GM18499 (cell line): ENCODE measurements around the gene UBR4.

Experiments used
- ATAC-seq: cut with Tn5 transposase; IDR thresholded peaks from one replicate; pipeline ENCODE4 v1.9.1; 2021; ENCODE audit warnings: moderate number of reproducible peaks; ENCODE audit not compliant: insufficient read depth, unreplicated experiment

The UBR4 gene

DNA sequence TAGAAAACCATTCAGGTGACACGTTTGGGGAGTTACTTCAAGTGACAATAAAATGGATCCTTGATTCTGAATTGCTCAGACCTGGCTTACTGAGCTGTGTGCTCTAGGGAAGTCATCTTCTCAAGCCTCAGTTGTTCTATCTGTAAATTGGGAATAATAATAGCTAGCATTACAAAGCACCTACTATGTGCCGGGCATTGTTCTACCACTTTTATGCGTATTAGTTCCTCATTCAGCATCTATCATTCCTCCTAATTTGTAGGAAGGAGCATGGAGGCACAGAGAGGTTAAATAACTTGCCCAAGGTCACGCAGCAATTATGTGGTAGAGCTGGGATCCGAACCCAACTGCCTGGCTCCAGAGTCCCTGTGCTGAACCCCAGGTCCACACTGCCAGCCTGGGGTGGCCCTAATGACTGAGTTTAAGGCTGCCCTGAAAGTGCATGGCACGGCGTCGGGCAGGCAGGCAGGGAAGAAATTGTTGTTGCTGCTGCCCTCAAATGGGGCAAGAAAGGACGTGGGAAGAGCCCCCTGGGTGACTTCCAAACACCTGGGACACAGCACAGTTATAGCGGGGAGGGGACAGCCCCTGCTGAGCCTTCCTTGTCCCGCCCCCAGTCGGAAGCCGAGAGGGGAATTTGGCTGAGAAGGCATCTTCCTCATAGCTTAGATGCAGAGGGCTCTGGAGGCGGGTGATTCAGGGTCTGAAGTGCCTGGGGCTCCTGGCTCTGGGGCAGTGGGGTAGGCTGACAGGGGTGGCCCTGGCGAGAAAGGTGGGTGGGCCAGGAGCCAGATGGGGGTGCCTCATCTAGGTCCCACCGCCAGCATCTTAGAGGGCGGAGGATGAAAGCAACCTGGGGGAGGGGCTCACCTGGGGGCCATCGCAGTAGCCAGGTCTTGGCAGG is 167.1 kb downstream of the UBR4 start:
- no peak for ATAC-seq

DNA sequence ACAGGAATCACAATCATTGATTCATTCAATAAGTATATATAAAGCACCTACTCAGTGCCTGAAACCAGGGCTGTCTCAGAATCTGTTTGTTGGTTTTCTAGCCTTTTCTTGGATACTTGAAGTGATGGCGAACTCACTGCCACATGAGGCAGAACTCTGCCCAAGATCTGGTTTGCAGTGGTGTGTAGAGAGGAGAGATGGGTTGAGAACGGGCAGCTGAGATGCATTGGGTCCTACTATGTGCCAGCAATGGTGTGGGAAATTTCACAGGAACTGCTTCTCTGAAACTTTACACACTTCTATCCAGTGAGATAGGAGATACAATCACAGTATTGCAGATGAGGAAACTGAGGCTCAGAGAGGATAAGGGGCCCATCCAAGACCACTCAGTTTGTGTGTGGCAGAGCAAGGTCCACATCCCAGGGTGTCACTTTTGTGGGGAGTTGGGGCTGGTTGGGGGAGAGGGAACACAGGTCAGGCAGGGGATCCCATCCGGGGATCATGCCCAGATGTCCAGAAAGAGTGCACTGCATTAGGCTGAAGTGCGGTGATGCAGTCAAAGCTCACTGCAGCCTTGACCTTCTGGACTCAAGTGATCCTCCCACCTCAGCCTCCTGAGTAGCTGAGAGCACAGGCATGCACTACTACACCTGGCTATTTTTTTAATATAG is 169.9 kb downstream of the UBR4 start:
- ATAC-seq, result no peak

DNA sequence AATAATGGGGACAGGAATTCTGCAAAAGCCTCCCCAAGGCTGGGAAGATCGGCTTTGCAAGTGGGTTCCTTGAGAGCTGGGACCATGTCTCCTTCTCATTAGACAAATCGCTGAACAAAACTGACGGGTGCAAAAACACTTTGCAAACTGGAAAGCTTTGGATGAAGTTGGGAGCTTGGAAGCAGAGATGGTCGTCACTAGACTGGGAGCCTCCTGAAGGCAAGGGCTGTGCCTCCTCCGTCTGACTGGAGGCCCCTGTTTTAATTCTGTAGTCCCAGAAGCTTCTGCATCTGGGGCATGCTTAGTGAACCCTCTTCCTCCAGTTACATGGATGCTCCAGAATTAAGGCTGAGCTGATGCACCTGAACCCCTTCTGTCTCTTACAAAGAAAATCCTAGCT is 171.3 kb downstream of the UBR4 start:
- ATAC-seq, result no peak

DNA sequence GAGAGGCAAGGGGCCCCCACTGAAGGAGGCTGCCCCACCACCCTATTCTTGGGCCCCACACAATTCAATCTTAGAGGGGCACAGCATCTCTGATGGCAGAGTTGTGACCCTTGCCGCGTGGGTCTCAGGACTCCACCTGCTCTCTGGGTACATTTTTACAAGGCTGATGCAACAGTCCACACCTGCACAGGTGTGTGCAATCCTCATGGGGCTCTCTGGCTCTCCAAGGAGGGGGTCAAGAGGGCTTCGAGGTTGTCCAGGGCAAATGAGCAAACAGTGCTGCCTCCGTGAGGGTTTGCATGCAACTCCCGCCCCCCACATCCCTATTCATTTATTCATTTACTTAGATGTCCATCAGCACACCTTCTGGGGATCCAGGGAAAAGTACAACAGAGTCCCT is 172.0 kb downstream of the UBR4 start:
- no peak for ATAC-seq

DNA sequence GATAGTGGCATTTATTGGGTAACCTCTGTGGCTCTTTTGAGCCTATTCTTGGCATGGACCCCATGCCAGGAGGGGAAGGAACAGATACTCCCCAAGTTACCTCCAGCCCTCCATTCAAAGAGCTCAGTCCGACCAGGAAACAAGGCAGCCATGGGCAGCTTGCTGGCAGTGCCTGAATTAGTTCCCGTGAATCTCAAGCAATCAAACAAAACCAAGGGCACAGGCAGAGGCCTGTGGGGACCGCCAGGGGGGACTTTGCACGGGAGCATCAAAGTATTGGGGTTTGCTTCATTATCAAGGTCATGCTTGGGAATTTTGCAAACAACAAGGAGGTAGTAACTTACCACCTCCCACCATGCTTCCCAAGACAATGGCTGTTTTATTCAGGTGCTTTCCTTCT is 172.4 kb downstream of the UBR4 start:
- no peak for ATAC-seq

DNA sequence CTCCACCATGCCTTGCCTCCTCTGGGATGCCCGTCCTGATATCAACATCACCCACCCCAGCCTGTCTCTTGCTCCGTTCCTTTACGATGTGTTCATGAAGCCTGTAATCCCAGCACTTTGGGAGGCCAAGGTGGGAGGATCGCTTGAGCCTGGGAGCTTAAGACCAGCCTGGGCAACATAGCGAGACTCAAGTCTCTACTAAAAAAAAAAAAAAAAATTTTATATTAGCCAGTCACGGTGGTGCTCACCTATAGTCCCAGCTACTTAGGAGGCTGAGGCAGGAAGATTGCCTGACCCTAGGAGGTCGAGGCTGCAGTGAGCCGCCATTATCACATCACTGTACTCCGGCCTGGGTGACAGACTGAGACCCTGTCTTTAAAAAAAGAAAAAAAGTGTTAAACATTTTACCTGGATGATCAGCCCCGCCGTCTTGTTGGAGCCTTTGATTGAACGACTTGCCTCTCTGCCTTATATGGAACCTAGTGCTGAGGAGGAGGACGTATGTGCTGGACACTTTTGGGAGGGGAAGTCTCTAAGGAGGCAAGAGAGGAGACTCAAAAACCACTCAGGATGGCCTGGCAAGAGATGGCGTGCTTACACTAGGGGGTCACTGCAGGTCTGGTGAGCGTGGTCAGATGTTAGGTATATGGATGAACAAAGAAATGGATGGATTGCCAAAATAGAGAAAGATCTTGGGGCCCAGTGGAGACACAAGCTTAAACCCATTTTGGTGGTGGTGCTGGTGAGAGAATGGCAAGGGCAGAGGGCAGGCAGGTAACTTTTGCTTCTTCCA is 173.1 kb downstream of the UBR4 start:
- ATAC-seq, result no peak

DNA sequence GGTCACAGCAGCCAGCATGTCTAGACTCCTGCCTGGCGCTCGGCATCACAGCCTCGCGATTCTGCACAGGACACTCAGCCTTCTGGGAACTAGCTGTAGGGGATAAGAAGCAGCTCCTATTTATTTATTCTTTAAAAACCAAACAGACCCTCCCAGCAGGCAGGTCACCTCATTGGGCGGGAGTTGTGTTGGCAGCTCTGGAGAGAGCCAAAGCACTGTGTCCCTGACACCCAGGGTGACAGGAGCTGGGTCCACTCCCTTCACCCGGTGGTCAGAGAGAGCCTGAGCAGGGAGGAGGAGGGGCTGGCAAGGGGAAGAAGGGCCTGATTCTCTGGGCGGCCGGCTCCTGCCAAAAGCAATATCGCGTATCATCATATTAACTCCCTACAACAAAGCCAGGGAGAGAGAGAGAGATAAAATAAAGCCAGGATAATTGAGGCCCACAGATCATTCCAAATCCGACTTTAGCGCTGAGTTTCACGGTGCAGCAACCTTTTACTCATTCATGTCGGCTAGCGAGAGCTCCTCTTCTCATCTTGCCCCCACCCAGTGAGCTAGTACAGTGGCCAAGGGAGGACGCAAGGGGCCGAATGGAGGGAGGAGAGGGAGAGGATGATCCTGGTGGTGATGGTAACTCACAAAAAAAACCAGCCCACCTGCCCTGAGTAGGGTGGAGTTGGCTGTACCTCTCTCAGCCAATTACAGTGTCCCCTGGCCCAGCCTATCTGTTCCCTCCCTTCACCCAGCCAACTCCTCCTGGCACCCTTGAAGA is 173.8 kb downstream of the UBR4 start:
- ATAC-seq, result no peak

DNA sequence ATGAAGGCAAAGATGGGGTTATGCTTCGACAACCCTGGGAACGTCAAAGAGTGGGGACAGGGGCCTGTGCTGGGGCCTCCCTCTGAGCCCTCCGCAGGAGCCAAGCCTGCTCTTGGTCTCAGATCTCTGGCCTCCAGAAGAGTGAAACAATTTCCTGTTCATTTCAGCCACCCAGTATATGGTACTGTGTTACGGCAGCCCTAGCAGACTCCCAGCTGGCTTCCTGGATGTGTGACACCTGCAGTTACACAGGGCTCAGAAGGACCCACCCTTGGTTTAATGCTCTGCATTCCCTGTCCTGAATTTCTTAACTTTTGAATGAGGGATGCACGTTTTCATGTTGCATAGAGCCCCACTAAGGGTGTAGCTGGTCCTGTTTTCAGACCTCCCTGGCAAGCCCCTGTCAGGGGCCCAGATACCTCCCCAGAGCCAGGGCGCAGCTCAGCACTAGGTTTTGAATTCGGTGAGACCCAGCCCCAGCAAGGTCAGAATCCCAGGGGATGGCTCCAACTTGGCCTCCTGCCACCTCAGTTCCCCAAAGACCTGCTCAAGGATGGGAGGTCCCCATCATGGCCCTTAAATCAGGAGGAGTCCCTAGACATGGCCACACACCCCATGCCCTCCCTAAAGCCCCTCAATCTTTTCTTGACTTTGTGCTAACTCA is 174.6 kb downstream of the UBR4 start:
- ATAC-seq, result no peak

DNA sequence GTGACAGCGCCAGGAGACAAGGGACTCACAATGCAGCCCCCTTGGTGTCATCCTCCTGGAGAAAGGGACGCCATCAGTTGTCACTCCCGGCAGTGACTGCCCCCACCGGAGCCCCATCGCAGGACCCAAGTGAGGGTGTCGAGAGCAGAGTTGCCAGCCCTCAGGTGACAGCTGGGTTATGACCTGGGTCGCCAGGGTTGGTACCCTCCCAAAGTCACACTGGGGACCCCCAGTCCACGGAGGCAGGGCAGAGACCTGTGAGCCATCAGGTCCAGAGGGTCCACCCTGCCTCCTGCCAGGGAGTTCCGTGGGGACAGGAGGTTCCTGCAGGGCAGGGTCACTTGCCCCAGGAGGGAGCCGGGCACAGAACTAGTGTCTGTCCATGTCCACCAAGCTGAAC is 175.3 kb downstream of the UBR4 start:
- ATAC-seq, result no peak

DNA sequence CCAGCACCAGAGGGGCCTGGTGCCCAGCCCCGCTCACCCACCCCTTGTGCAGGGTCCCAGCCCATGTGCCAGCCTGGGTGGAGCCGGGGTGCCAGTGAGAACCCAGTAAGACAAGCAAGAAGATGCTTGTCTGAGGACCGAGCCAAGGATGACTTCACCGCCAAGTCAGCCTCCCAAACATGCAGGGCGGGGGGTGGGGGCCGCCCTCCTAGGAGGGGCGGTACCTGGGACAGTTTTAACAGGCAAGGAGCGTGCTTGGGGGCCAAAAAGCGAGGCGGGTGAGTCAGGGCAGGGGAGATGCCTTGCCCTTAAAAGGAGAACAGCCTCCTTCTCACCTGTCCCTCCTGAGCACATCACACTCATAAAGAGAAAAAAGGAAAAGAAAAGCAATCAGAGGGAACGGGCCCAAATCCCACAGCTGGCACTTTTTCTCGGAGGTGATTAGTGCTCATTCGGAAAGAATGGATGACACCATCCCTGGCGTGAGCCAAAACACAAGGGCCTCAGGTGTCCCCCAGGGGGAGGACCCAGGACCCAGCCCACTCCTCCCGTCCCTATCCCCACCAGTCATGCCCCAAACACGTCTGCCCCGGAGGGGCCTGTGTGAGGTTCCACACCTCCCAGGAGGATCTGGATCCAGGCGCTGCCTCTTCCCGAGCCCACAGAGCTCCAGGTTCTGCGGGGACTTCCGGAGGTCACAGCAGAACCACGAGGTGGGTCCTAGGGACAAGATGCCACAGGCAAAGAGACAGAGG is 176.0 kb downstream of the UBR4 start:
- no peak for ATAC-seq

DNA sequence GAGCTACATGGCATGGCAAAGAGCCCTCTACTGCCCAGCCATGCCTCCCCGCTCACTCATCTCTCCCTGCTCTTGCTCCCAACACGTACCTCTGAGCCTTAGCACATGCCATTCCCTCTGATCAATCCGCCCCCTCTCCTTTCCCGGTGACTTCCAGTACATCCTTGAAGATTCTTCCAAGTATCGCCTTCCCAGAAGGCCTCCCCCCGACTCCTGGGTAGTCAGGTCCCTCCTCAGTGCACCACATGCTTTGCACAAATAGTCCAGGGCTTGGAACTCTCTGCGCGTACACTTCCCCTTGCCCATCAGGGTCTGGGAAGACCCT is 176.6 kb downstream of the UBR4 start:
- no peak for ATAC-seq

DNA sequence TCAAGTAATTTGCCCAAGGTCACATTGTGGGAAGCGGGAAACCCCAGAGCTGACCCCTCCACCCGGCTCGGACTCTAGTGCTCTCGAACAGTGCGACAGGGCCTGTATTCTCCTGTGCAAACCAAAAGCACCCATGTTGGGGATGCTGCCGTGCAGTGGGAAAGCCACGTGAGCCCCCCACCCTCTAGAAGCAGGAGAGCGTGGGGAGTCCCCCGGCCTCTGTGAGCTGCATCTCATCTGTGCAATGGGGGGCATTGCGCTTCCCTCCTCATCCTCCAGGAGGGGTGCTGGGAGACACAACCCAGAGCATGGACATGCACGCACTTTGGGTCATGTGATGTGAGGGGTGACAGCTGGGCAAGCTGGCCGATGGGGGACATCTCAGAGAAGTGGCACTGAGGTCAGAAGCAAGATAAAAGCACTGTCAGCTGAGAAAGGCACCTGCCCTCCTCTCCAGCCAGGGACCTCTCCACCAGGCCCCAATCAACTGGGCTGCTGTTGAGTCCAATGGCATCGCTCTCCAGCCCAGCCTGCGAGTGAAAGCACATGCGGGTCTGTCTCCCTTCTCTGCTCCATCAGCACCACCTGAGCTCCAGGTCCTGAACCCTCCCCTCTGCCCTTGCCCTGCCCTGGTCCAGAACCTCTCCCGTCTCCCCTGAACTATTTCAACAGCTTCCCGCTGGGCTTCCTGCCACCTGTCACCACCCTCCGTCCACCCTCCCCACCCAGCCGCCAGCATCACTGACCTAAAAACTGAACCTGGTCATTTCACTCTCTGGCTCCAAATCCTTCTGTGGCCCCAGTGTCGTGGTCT is 177.2 kb downstream of the UBR4 start:
- ATAC-seq, result no peak

DNA sequence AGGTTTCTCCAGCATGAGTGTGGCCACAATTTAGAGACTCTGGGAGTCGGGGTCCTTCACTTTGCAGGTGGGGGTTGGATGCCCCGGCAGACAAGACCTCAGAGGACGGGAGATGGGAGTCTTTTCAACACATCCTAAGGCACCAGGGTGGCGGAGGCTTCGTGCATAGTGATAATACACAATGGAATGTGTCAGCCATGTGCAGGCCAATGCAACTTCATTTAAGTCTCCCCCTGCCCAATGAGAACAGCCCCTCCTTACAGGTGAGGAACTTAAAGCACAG is 177.7 kb downstream of the UBR4 start:
- ATAC-seq, result no peak

DNA sequence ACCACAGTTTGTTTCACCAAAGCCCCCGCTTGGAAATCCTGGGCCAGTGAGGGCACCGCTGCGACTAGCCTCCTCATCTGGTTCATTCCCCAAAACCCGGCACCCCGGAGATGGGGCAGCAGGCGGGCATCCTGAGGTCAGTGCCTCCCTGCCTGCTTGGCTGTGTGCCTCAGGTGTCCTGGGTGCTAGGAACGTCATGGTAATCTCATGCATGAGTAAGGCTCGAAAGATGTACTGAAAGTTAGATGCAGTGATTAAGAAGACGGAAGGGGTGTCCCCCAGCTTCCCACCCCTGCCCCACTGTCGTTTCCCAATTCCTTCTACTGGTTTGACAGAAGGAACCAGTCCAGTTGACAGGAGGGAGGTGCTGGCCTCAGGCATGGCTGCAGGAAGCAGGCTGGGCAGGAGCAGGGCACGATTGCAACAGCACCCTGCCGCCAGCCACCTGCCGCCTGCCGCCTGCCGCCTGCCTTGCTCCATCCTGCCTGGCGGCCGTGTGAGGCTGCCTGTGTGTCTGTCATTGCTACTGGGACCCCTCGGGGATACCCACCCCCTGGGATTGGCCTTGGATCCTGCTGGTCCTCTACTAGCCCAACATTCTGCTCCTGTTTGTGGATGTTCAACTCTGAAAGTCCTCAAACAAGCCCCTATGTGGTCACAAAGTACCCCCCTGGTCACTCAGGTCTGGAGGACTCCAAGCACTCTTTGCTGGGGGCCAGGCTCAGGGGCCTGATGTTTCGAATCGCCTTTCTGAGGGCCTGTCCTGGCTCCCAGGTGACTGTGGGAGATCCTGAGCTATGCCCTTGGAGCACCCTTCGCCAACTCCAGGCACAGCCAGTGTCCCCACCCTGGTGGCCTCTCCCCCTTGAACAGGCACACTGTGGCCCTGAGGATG is 180.6 kb downstream of the UBR4 start:
- ATAC-seq, result no peak

DNA sequence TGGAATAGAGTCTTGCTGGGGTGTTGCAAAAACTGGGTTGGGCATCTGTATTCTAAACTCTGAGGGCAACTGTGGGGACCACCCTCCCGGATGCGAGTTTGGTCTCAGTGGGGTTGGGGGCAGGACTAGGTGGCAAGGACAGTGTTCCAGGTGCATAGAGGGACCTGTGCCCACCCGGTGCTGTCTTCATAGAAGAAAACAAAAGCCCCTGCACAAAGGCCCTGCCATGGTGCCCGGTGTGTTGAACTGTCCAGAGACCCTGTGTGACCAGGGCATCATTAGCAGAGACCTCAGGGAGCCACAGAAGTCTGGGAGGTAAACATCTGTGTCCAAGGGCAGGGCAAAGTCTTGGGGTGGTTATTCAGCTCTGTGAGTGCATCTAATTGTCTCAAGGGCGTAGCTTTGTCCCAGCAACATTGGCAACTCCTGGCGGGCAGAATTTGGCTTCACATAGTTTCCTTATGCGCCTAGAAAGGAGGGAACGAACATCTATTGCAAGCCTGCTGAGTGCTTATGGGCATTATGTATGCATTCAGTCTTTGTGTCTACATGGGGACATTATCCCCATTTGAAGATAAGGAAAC is 181.4 kb downstream of the UBR4 start:
- no peak for ATAC-seq

DNA sequence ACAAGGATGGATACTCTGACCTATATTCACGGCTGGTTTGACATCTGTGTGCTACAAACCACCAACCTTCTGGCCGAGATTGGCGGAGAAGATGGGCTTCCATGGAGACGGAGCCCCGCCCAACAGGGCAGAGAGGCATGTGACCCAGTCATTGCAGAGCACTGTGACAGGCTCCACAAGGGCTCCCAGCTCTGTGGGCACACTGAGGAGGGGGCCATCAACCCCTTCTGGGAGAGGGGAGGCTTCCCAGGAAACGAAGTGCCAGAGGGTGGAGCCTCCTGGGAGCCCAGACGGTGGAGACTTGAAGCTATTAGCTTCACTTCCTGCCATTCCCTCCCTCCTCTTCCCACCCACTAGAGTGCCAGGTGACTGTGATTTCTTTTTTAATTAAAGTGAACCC is 182.0 kb downstream of the UBR4 start:
- no peak for ATAC-seq
